ENCODE results near the gene PTPRH. TPM values are rescaled to one million over a fixed set of nuclear protein-coding genes. Genes with fewer than 3 reads are reported as not detected.
"Not testable (repeated sequence)": the region's sequence is repeated elsewhere in the genome, so short reads cannot be mapped to it uniquely, and the experiment has no call there.

The PTPRH gene
- total RNA-seq, 5 donors from 2014 or later (not counting 1 experiment from before 2014, with no cell fraction given), result 0.16 to 1.1 (median 0.51) TPM; not detected in 2

GRCh38 chr19:55158423-55158822 lies 50.9 kb downstream of the PTPRH start:
- H3K27me3 Mint-ChIP-seq, result peaks cover 18 to 56% of the 10 kb centered on the region in 2 donors
- peaks cover 19 to 20% (median 19%) of the 10 kb centered on the region in 3 donors for H3K4me1 Mint-ChIP-seq
- H3K36me3 ChIP-seq (ENCODE audit: control insufficient read depth in 2 of 2, extremely low read depth in 1 of 2, insufficient read depth in 1 of 2, low read length in 1 of 2), result no peaks in the 10 kb centered on the region
- POLR2A ChIA-PET, result no interaction called here
- H3K9me3 Mint-ChIP-seq, result peaks cover 0 to 6% (median 0%) of the 10 kb centered on the region in 3 donors
- no peaks in the 10 kb centered on the region for H3K36me3 Mint-ChIP-seq
- peaks cover 4 to 81% of the 10 kb centered on the region in 2 experiments for H3K27me3 ChIP-seq (replicated peaks in 1 of 2; ENCODE audit: control insufficient read depth in 2 of 2, extremely low read depth in 1 of 2, insufficient read depth in 2 of 2, low read length in 1 of 2)
- no peak overlapping the region for H3K4me3 Mint-ChIP-seq
- no peak overlapping the region for H3K27ac Mint-ChIP-seq
- no peak for DNase-seq
- no peak for ATAC-seq (replicated peaks in 1 of 4)
- no peaks in the 10 kb centered on the region for H3K9me3 ChIP-seq
- H3K27ac ChIP-seq (ENCODE audit: low read length), result no peak overlapping the region
- CTCF ChIA-PET, result no interaction called here
- no peak overlapping the region for H3K4me3 ChIP-seq (ENCODE audit: control insufficient read depth in 1 of 2, extremely low read depth in 1 of 2, low read length in 1 of 2)
- H3K4me1 ChIP-seq (ENCODE audit: control insufficient read depth in 1 of 2, extremely low read depth in 1 of 2, insufficient read depth in 2 of 2, low read length in 2 of 2), result peaks cover 0 to 30% of the 10 kb centered on the region in 2 experiments
- WGBS (ENCODE audit: insufficient coverage), result 63% methylated on average over 4 of the region's 4 CpGs

GRCh38 chr19:55157064-55157908 lies 52.0 kb downstream of the PTPRH start, which contains the start of gene TNNI3:
Gene TNNI3, minus strand, starts transcription at chr19:55157732. Its CDS starts 143 bp downstream, at chr19:55157589.
- H3K4me3 Mint-ChIP-seq, result peak within 1 kb of the TSS in 1 of 3 donors; percentile 43
- Histone ChIP-seq H3K4me1 (ENCODE audit: control insufficient read depth in 1 of 2, extremely low read depth in 1 of 2, insufficient read depth in 2 of 2, low read length in 2 of 2) (peaks cover 3 to 34% of the 10 kb centered on the region in 2 experiments), H3K27me3 (replicated peaks in 1 of 2; ENCODE audit: control insufficient read depth in 2 of 2, extremely low read depth in 1 of 2, insufficient read depth in 2 of 2, low read length in 1 of 2) (peaks cover 0 to 74% of the 10 kb centered on the region in 2 experiments), H3K27ac (ENCODE audit: low read length) (no peak within 1 kb of the TSS), H3K36me3 (ENCODE audit: control insufficient read depth in 2 of 2, extremely low read depth in 1 of 2, insufficient read depth in 1 of 2, low read length in 1 of 2) (no peaks in the 10 kb centered on the region), H3K4me3 (ENCODE audit: control insufficient read depth in 1 of 2, extremely low read depth in 1 of 2, low read length in 1 of 2) (peak within 1 kb of the TSS in 1 of 2 donors; percentile 49), H3K9me3 (no peaks in the 10 kb centered on the region)
- peaks cover 18 to 51% of the 10 kb centered on the region in 2 donors for H3K27me3 Mint-ChIP-seq
- peaks cover under 1 to 6% (median 1%) of the 10 kb centered on the region in 3 donors for H3K9me3 Mint-ChIP-seq
- no peaks in the 10 kb centered on the region for H3K36me3 Mint-ChIP-seq
- WGBS (ENCODE audit: insufficient coverage), result 56% methylated on average over 25 of the region's 39 CpGs
- H3K4me1 Mint-ChIP-seq, result peaks cover 19 to 24% (median 20%) of the 10 kb centered on the region in 3 donors
- no peak for ATAC-seq (replicated peaks in 1 of 4)
- no peak within 1 kb of the TSS for H3K27ac Mint-ChIP-seq
- DNase-seq, result no peak
- ChIA-PET CTCF (no interaction called here), POLR2A (no interaction called here)

GRCh38 chr19:55156202-55157063 lies 52.9 kb downstream of the PTPRH start:
- H3K36me3 Mint-ChIP-seq, result no peaks in the 10 kb centered on the region
- H3K27ac Mint-ChIP-seq, result no peak overlapping the region
- CTCF ChIA-PET, result no interaction called here
- Histone ChIP-seq H3K4me3 (ENCODE audit: control insufficient read depth in 1 of 2, extremely low read depth in 1 of 2, low read length in 1 of 2) (peak overlapping the region in 1 of 2 donors; percentile 49), H3K27me3 (replicated peaks in 1 of 2; ENCODE audit: control insufficient read depth in 2 of 2, extremely low read depth in 1 of 2, insufficient read depth in 2 of 2, low read length in 1 of 2) (peaks cover 0 to 65% of the 10 kb centered on the region in 2 experiments), H3K36me3 (ENCODE audit: control insufficient read depth in 2 of 2, extremely low read depth in 1 of 2, insufficient read depth in 1 of 2, low read length in 1 of 2) (no peaks in the 10 kb centered on the region), H3K9me3 (peaks cover 3% of the 10 kb centered on the region), H3K4me1 (ENCODE audit: control insufficient read depth in 1 of 2, extremely low read depth in 1 of 2, insufficient read depth in 2 of 2, low read length in 2 of 2) (peaks cover 3 to 40% of the 10 kb centered on the region in 2 experiments), H3K27ac (ENCODE audit: low read length) (no peak overlapping the region)
- H3K4me1 Mint-ChIP-seq, result peaks cover 25 to 30% (median 29%) of the 10 kb centered on the region in 3 donors
- WGBS (ENCODE audit: insufficient coverage), result 16% methylated on average over 19 of the region's 52 CpGs
- H3K4me3 Mint-ChIP-seq, result peak overlapping the region in 1 of 3 donors; percentile 43
- H3K9me3 Mint-ChIP-seq, result peaks cover 7 to 15% (median 7%) of the 10 kb centered on the region in 3 donors
- POLR2A ChIA-PET, result no interaction called here
- peaks cover 18 to 47% of the 10 kb centered on the region in 2 donors for H3K27me3 Mint-ChIP-seq
- DNase-seq, result peak in 18 of 35 experiments; percentile 3 to 54 (median 32)
- no peak for ATAC-seq (replicated peaks in 1 of 4)

- CTCF ChIA-PET; ATAC-seq (replicated peaks in 1 of 4): not testable (repeated sequence)
- peaks cover 7 to 16% (median 8%) of the 10 kb centered on the region in 3 donors for H3K9me3 Mint-ChIP-seq
Observed at GRCh38 chr19:55155784-55156183, 53.5 kb downstream of the PTPRH start.

GRCh38 chr19:55153652-55154264 lies 55.5 kb downstream of the PTPRH start:
- H3K27ac Mint-ChIP-seq, result peak overlapping the region; percentile 1 to 44
- peaks cover 23 to 28% (median 24%) of the 10 kb centered on the region in 3 donors for H3K4me1 Mint-ChIP-seq
- H3K4me3 Mint-ChIP-seq, result peak overlapping the region in 1 of 3 donors; percentile 65
- Histone ChIP-seq H3K36me3 (ENCODE audit: control insufficient read depth in 2 of 2, extremely low read depth in 1 of 2, insufficient read depth in 1 of 2, low read length in 1 of 2) (no peaks in the 10 kb centered on the region), H3K27ac (ENCODE audit: low read length) (no peak overlapping the region), H3K4me1 (ENCODE audit: control insufficient read depth in 1 of 2, extremely low read depth in 1 of 2, insufficient read depth in 2 of 2, low read length in 2 of 2) (peaks cover 3 to 29% of the 10 kb centered on the region in 2 experiments), H3K9me3 (peaks cover 3% of the 10 kb centered on the region), H3K4me3 (ENCODE audit: control insufficient read depth in 1 of 2, extremely low read depth in 1 of 2, low read length in 1 of 2) (no peak overlapping the region), H3K27me3 (replicated peaks in 1 of 2; ENCODE audit: control insufficient read depth in 2 of 2, extremely low read depth in 1 of 2, insufficient read depth in 2 of 2, low read length in 1 of 2) (peaks cover 0 to 51% of the 10 kb centered on the region in 2 experiments)
- ChIA-PET POLR2A (no interaction called here), CTCF (no interaction called here)
- H3K27me3 Mint-ChIP-seq, result peaks cover 23 to 44% of the 10 kb centered on the region in 2 donors
- peaks cover 7 to 16% (median 8%) of the 10 kb centered on the region in 3 donors for H3K9me3 Mint-ChIP-seq
- no peaks in the 10 kb centered on the region for H3K36me3 Mint-ChIP-seq
- no peak for DNase-seq
- no peak for ATAC-seq (replicated peaks in 1 of 4)
- 80% methylated on average over 5 of the region's 12 CpGs for WGBS (ENCODE audit: insufficient coverage)

More at GRCh38 chr19:55155784-55156183, 53.5 kb downstream of the PTPRH start:
- H3K4me3 ChIP-seq (ENCODE audit: control insufficient read depth in 1 of 2, extremely low read depth in 1 of 2, low read length in 1 of 2); POLR2A ChIA-PET; H3K27ac ChIP-seq (ENCODE audit: low read length); H3K36me3 Mint-ChIP-seq; H3K27ac Mint-ChIP-seq; H3K9me3 ChIP-seq; H3K36me3 ChIP-seq (ENCODE audit: control insufficient read depth in 2 of 2, extremely low read depth in 1 of 2, insufficient read depth in 1 of 2, low read length in 1 of 2); DNase-seq: not testable (repeated sequence)
- Mint-ChIP-seq H3K27me3 (peaks cover 18 to 47% of the 10 kb centered on the region in 2 donors), H3K4me1 (peaks cover 26 to 30% (median 30%) of the 10 kb centered on the region in 3 donors), H3K4me3 (peak overlapping the region in 1 of 3 donors; percentile 43)
- 19% methylated on average over 5 of the region's 5 CpGs for WGBS (ENCODE audit: insufficient coverage)
- Histone ChIP-seq H3K4me1 (ENCODE audit: control insufficient read depth in 1 of 2, extremely low read depth in 1 of 2, insufficient read depth in 2 of 2, low read length in 2 of 2) (peaks cover 3 to 34% of the 10 kb centered on the region in 2 experiments), H3K27me3 (replicated peaks in 1 of 2; ENCODE audit: control insufficient read depth in 2 of 2, extremely low read depth in 1 of 2, insufficient read depth in 2 of 2, low read length in 1 of 2) (peaks cover 0 to 59% of the 10 kb centered on the region in 2 experiments)

Measured in T-cell (primary cell).